ENCODE measurements around the gene ACOT12. TPM values are rescaled to one million over a fixed set of nuclear protein-coding genes. Genes with fewer than 3 reads are reported as not detected.
"Not testable (repeated sequence)": the region's sequence is repeated elsewhere in the genome, so short reads cannot be mapped to it uniquely, and the experiment has no call there.

ACOT12 gene
- not detected in 2 replicates for total RNA-seq (2014; rRNA removed)
- not detected for polyA plus RNA-seq (2012)

- DNase-seq (ENCODE audit: low read depth): peak; percentile 15
These were observed at the start of gene ACOT12 for GRCh38 chr5:81393783-81394718. TSS of gene ACOT12 (minus strand) at chr5:81394134. CDS start at chr5:81394114, 20 bp downstream.

- DNase-seq (ENCODE audit: low read depth): no peak
These were observed 41.1 kb upstream of the ACOT12 start for GRCh38 chr5:81435023-81435422.

GRCh38 chr5:81429985-81430384 is 36.1 kb upstream of the ACOT12 start:
- no peak for DNase-seq (ENCODE audit: low read depth)

GRCh38 chr5:81429363-81429762 is 35.4 kb upstream of the ACOT12 start:
- DNase-seq (ENCODE audit: low read depth): no peak

- no peak for DNase-seq (ENCODE audit: low read depth)
These were observed 34.9 kb upstream of the ACOT12 start for GRCh38 chr5:81428861-81429260.

GRCh38 chr5:81428446-81428845 is 34.5 kb upstream of the ACOT12 start:
- DNase-seq (ENCODE audit: low read depth): peak; percentile 31

GRCh38 chr5:81427566-81427965 is 33.6 kb upstream of the ACOT12 start:
- no peak for DNase-seq (ENCODE audit: low read depth)

- no peak for DNase-seq (ENCODE audit: low read depth)
These were observed 32.6 kb upstream of the ACOT12 start for GRCh38 chr5:81426359-81427030.

- peak; percentile 56 for DNase-seq (ENCODE audit: low read depth)
These were observed 31.6 kb upstream of the ACOT12 start for GRCh38 chr5:81425569-81425968.

GRCh38 chr5:81424728-81425127 is 30.8 kb upstream of the ACOT12 start:
- peak; percentile 34 for DNase-seq (ENCODE audit: low read depth)

- DNase-seq (ENCODE audit: low read depth): peak; percentile 83
These were observed 28.7 kb upstream of the ACOT12 start for GRCh38 chr5:81422671-81423070.

GRCh38 chr5:81420039-81420667 is 26.2 kb upstream of the ACOT12 start:
- DNase-seq (ENCODE audit: low read depth): peak; percentile 96

- DNase-seq (ENCODE audit: low read depth): no peak
These were observed 24.7 kb upstream of the ACOT12 start for GRCh38 chr5:81418606-81419005.

GRCh38 chr5:81417052-81417451 is 23.1 kb upstream of the ACOT12 start:
- DNase-seq (ENCODE audit: low read depth): no peak

GRCh38 chr5:81409896-81410295 is 16.0 kb upstream of the ACOT12 start:
- no peak for DNase-seq (ENCODE audit: low read depth)

- DNase-seq (ENCODE audit: low read depth): no peak
These were observed 15.4 kb upstream of the ACOT12 start for GRCh38 chr5:81409361-81409760.

- no peak for DNase-seq (ENCODE audit: low read depth)
These were observed 14.6 kb upstream of the ACOT12 start for GRCh38 chr5:81408496-81408895.

GRCh38 chr5:81407811-81408210 is 13.9 kb upstream of the ACOT12 start:
- DNase-seq (ENCODE audit: low read depth): not testable (repeated sequence)

- DNase-seq (ENCODE audit: low read depth): no peak
These were observed 11.4 kb upstream of the ACOT12 start for GRCh38 chr5:81405126-81405891.

- DNase-seq (ENCODE audit: low read depth): no peak
These were observed 8.4 kb upstream of the ACOT12 start for GRCh38 chr5:81402192-81402930.

- DNase-seq (ENCODE audit: low read depth): no peak
These were observed 7.3 kb upstream of the ACOT12 start for GRCh38 chr5:81401266-81401665.
